OCI-LY7 (cell line): Measurements from ENCODE around the gene NRK.

Source experiments
- CTCF ChIP-seq: fragments of 200-600 bp; sonication (generic); conservative IDR thresholded peaks from 2 replicates; pipeline ENCODE4 v1.5.1; 2014; ENCODE audit warnings: mild to moderate bottlenecking, antibody characterized with exemption, low read length, moderate library complexity, mixed read lengths
- EZH2phosphoT487 ChIP-seq: fragments of 200-600 bp; sonication (generic); IDR thresholded peaks from 2 replicates; pipeline ENCODE4 v1.6.1; 2018; ENCODE audit warnings: low read depth, borderline replicate concordance, mild to moderate bottlenecking, mixed run types, antibody characterized with exemption, low read length, moderate library complexity, mixed read lengths

GRCh38 chrX:105969487-105969886 is 147.1 kb downstream of the NRK start:
- TF ChIP-seq CTCF: no peak
- TF ChIP-seq EZH2phosphoT487: no peak
